Peyer's patch (tissue), 4 donors: Measurements from ENCODE around the gene CHCHD4. TPM values are rescaled to one million over a fixed set of nuclear protein-coding genes. Genes with fewer than 3 reads are reported as not detected.
"Not testable (repeated sequence)": the region's sequence is repeated elsewhere in the genome, so short reads cannot be mapped to it uniquely, and the experiment has no call there.

Experiments
- DNase-seq, 3 donors: peaks; one replicate each; pipeline ENCODE4 v3.0.0-alpha.2; 2017 to 2019
- H3K27ac ChIP-seq, 4 donors: fragments of 200-600 bp; sonication (generic); one replicate each; pipeline ENCODE4 v1.5.1; 2016 to 2019
- H3K27me3 ChIP-seq, 2 donors: fragments of 200-600 bp; sonication (generic); one replicate each; pipeline ENCODE4 v1.5.1; 2019
- H3K36me3 ChIP-seq, 3 donors: fragments of 200-600 bp; sonication (generic); one replicate each; pipeline ENCODE4 v1.5.1; 2016 to 2019
- H3K4me1 ChIP-seq, 4 donors: fragments of 200-600 bp; sonication (generic); one replicate each; pipeline ENCODE4 v1.5.1; 2016 to 2019
- H3K4me3 ChIP-seq, 4 donors: fragments of 200-600 bp; sonication (generic); 1 replicate in 3 of 4; 2 replicates in 1 of 4; pipeline ENCODE4 v1.5.1; 2016 to 2019; ENCODE audit warnings: mild to moderate bottlenecking in 1 of 4
- H3K9me3 ChIP-seq, 4 donors: fragments of 200-600 bp; sonication (generic); one replicate each; pipeline ENCODE4 v1.5.1; 2016 to 2019; ENCODE audit warnings: mild to moderate bottlenecking in 1 of 4
- CTCF ChIP-seq, 6 experiments: fragments of 450-650 bp in 4 of 6; fragments of 200-600 bp in 2 of 6; sonication (generic) in 1 of 6; IDR thresholded peaks; one replicate each; pipeline ENCODE4 v1.5.1; 2017 to 2019; ENCODE audit warnings: antibody characterized with exemption in 6 of 6, mild to moderate bottlenecking in 3 of 6, moderate library complexity in 1 of 6
- POLR2A ChIP-seq, 2 donors: fragments of 450-650 bp; IDR thresholded peaks; one replicate each; pipeline ENCODE4 v1.5.1; 2017; ENCODE audit warnings: antibody characterized with exemption in 2 of 2, mild to moderate bottlenecking in 2 of 2, moderate library complexity in 2 of 2
- total RNA-seq, 4 donors: library from RNA; depleted of rRNA; stranded (reverse); fragments of >200 nt; gene quantifications; one replicate each; pipeline ENCODE4 v1.1.0, GENCODE V29; 2016

The CHCHD4 gene
- total RNA-seq, 4 donors from 2014 or later = 10.7 to 15.7 (median 11.6) TPM

GRCh38 chr3:14123308-14124222, 1.1 kb downstream of the CHCHD4 start:
- no peak for DNase-seq
- H3K27ac ChIP-seq = peak overlapping the region; percentile 90 to 94 (median 92)
- H3K4me3 ChIP-seq = peak overlapping the region; percentile 64 to 91 (median 84)
- H3K36me3 ChIP-seq = peaks cover 0 to 12% (median 0%) of the 10 kb centered on the region in 3 donors
- TF ChIP-seq POLR2A (IDR thresholded peaks at IDR 0.05) (no peak), CTCF (IDR thresholded peaks at IDR 0.05) (no peak)
- peaks cover 0 to 35% (median 15%) of the 10 kb centered on the region in 4 donors for H3K4me1 ChIP-seq
- H3K27me3 ChIP-seq = no peaks in the 10 kb centered on the region
- no peaks in the 10 kb centered on the region for H3K9me3 ChIP-seq

- TF ChIP-seq CTCF (IDR thresholded peaks at IDR 0.05) = no peak
- Histone ChIP-seq H3K27me3 (no peaks in the 10 kb centered on the region), H3K4me3 (no peak overlapping the region), H3K36me3 (peaks cover 0 to 2% (median 0%) of the 10 kb centered on the region in 3 donors), H3K27ac (no peak overlapping the region), H3K4me1 (peaks cover 0 to 35% (median 15%) of the 10 kb centered on the region in 4 donors), H3K9me3 (no peaks in the 10 kb centered on the region)
- DNase-seq = no peak
Measured at GRCh38 chr3:14122301-14122700, 2.4 kb downstream of the CHCHD4 start.

- TF ChIP-seq CTCF (IDR thresholded peaks at IDR 0.05) = no peak
- Histone ChIP-seq H3K4me1 (peaks cover 0 to 30% (median 15%) of the 10 kb centered on the region in 4 donors), H3K27ac (no peak overlapping the region), H3K9me3 (no peaks in the 10 kb centered on the region), H3K4me3 (no peak overlapping the region), H3K27me3 (no peaks in the 10 kb centered on the region), H3K36me3 (no peaks in the 10 kb centered on the region)
- no peak for DNase-seq
Measured at GRCh38 chr3:14121859-14122258, 2.8 kb downstream of the CHCHD4 start.

GRCh38 chr3:14120921-14121448, 3.7 kb downstream of the CHCHD4 start:
- H3K4me3 ChIP-seq, DNase-seq, H3K9me3 ChIP-seq, H3K27me3 ChIP-seq, H3K27ac ChIP-seq, H3K36me3 ChIP-seq: not testable (repeated sequence)
- H3K4me1 ChIP-seq = peaks cover 0 to 21% (median 10%) of the 10 kb centered on the region in 4 donors

GRCh38 chr3:14120111-14120920, 4.4 kb downstream of the CHCHD4 start:
- Histone ChIP-seq H3K9me3 (no peaks in the 10 kb centered on the region), H3K27ac (no peak overlapping the region), H3K4me1 (peaks cover 0 to 19% (median 5%) of the 10 kb centered on the region in 4 donors), H3K4me3 (no peak overlapping the region), H3K27me3 (no peaks in the 10 kb centered on the region), H3K36me3 (peaks cover 0 to 11% (median 0%) of the 10 kb centered on the region in 3 donors)
- TF ChIP-seq POLR2A (IDR thresholded peaks at IDR 0.05) = no peak
- DNase-seq = no peak

- H3K4me3 ChIP-seq = no peak overlapping the region
- peaks cover 0 to 25% (median 5%) of the 10 kb centered on the region in 4 donors for H3K4me1 ChIP-seq
- H3K27me3 ChIP-seq = no peaks in the 10 kb centered on the region
- TF ChIP-seq CTCF (IDR thresholded peaks at IDR 0.05) (no peak), POLR2A (IDR thresholded peaks at IDR 0.05) (no peak)
- peaks cover 0 to 17% (median 0%) of the 10 kb centered on the region in 3 donors for H3K36me3 ChIP-seq
- no peaks in the 10 kb centered on the region for H3K9me3 ChIP-seq
- DNase-seq = no peak
- no peak overlapping the region for H3K27ac ChIP-seq
Measured at GRCh38 chr3:14119651-14120050, 5.0 kb downstream of the CHCHD4 start.
